Hindlimb muscle (tissue), 1 donor: Measurements from ENCODE around the gene TRPM3. TPM values are rescaled to one million over a fixed set of nuclear protein-coding genes. Genes with fewer than 3 reads are reported as not detected.
A peak's percentile ranks its signal among the peaks of the same experiment; 100 is the strongest.

Experiments
- DNase-seq: peaks from one replicate; pipeline ENCODE4 v3.0.0-alpha.2; 2013
- polyA plus RNA-seq: library from polyadenylated mRNA; unstranded; fragments of 120-200 nt; gene quantifications from one replicate; pipeline ENCODE4 v1.2.1, GENCODE V29; 2013; ENCODE audit not compliant: insufficient read length

TRPM3 gene
- polyA plus RNA-seq, 1 donor: 0.25 TPM

- no peak for DNase-seq
These were observed 548.1 kb downstream of the TRPM3 start for GRCh38 chr9:70573308-70573707.

- DNase-seq: no peak
These were observed 550.2 kb downstream of the TRPM3 start for GRCh38 chr9:70571258-70571657.

GRCh38 chr9:70569791-70570190 is 551.6 kb downstream of the TRPM3 start:
- no peak for DNase-seq

- DNase-seq: no peak
These were observed 552.2 kb downstream of the TRPM3 start for GRCh38 chr9:70569070-70569772.

GRCh38 chr9:70567511-70567910 is 553.9 kb downstream of the TRPM3 start:
- no peak for DNase-seq

- DNase-seq: no peak
These were observed 554.7 kb downstream of the TRPM3 start for GRCh38 chr9:70566751-70567150.

GRCh38 chr9:70566066-70566465 is 555.4 kb downstream of the TRPM3 start:
- no peak for DNase-seq

- DNase-seq: no peak
These were observed 556.7 kb downstream of the TRPM3 start for GRCh38 chr9:70564468-70565335.

GRCh38 chr9:70563431-70564204 is 557.8 kb downstream of the TRPM3 start:
- DNase-seq: no peak

GRCh38 chr9:70563010-70563409 is 558.4 kb downstream of the TRPM3 start:
- no peak for DNase-seq

- no peak for DNase-seq
These were observed 559.5 kb downstream of the TRPM3 start for GRCh38 chr9:70561786-70562395.

- no peak for DNase-seq
These were observed 560.3 kb downstream of the TRPM3 start for GRCh38 chr9:70561111-70561510.

- DNase-seq: no peak
These were observed 562.3 kb downstream of the TRPM3 start for GRCh38 chr9:70559102-70559501.

- no peak for DNase-seq
These were observed 563.6 kb downstream of the TRPM3 start for GRCh38 chr9:70557661-70558369.

GRCh38 chr9:70556771-70557170 is 564.6 kb downstream of the TRPM3 start:
- DNase-seq: no peak

GRCh38 chr9:70554881-70555280 is 566.5 kb downstream of the TRPM3 start:
- DNase-seq: no peak

GRCh38 chr9:70553707-70554673 is 567.4 kb downstream of the TRPM3 start:
- peak; percentile 34 for DNase-seq

GRCh38 chr9:70552561-70552960 is 568.9 kb downstream of the TRPM3 start:
- DNase-seq: no peak

- no peak for DNase-seq
These were observed 569.6 kb downstream of the TRPM3 start for GRCh38 chr9:70551801-70552200.

- DNase-seq: no peak
These were observed 570.0 kb downstream of the TRPM3 start for GRCh38 chr9:70551396-70551795.

- no peak for DNase-seq
These were observed 571.5 kb downstream of the TRPM3 start for GRCh38 chr9:70549926-70550325.
